SK-N-SH (cell line): ENCODE measurements around the gene IGSF9B. TPM values are rescaled to one million over a fixed set of nuclear protein-coding genes. Genes with fewer than 3 reads are reported as not detected.

Experiments
- CTCF ChIA-PET: fragments of 300-600, 350-600 bp; formaldehyde crosslinking; extraction: SDS; loops from one replicate; lab custom pipeline; 2021; lab: Yijun Ruan, JAX
- POLR2A ChIA-PET: fragments of 350-600 bp; sonication (Branson Sonifier 250); formaldehyde crosslinking; extraction: SDS; loops from one replicate; lab custom pipeline; 2020; ENCODE audit warnings: antibody characterized with exemption, inconsistent platforms; lab: Yijun Ruan, JAX
- DNase-seq: peaks from one replicate; pipeline ENCODE4 v3.0.0; 2012
- H2AFZ ChIP-seq: fragments of 200-600 bp; sonication (generic); 2 replicates; pipeline ENCODE4 v1.8.1; 2016; ENCODE audit warnings: antibody characterized with exemption, mild to moderate bottlenecking, low read depth
- H3F3A ChIP-seq: fragments of 200-600 bp; sonication (generic); replicated peaks from 2 replicates; pipeline ENCODE3; 2016; ENCODE audit warnings: antibody characterized with exemption, mild to moderate bottlenecking; ENCODE audit not compliant: insufficient read depth
- H3K27ac ChIP-seq, 2 experiments: fragments of 200-500 bp in 1 of 2; fragments of 200-600 bp in 1 of 2; sonication (Bioruptor generic) in 1 of 2; sonication (generic), shearing (Covaris generic) in 1 of 2; 2 replicates each; pipeline versions ENCODE4 v1.5.1 to v1.6.1; 2014 to 2016; ENCODE audit warnings: low read depth in 2 of 2, inconsistent platforms in 1 of 2, low read length in 1 of 2, mild to moderate bottlenecking in 1 of 2, mixed read lengths in 1 of 2
- H3K27me3 ChIP-seq: fragments of 200-600 bp; sonication (generic), shearing (Covaris generic); 2 replicates; pipeline ENCODE4 v1.6.1; 2016; ENCODE audit warnings: mixed run types; ENCODE audit not compliant: insufficient read depth
- H3K36me3 ChIP-seq, 2 experiments: fragments of 200-500 bp in 1 of 2; fragments of 200-600 bp in 1 of 2; sonication (Bioruptor generic) in 1 of 2; sonication (generic) in 1 of 2; replicated peaks in 1 of 2; 2 replicates each; pipeline versions ENCODE3 to v1.5.1; 2014 to 2016; ENCODE audit warnings: low read length in 1 of 2, mild to moderate bottlenecking in 1 of 2; ENCODE audit not compliant: insufficient read depth in 2 of 2, control insufficient read depth in 1 of 2
- H3K4me1 ChIP-seq, 2 experiments: fragments of 200-500 bp in 1 of 2; fragments of 200-600 bp in 1 of 2; sonication (Bioruptor generic) in 1 of 2; sonication (generic), shearing (Covaris generic) in 1 of 2; 2 replicates each; pipeline versions ENCODE4 v1.5.1 to v1.6.1; 2014 to 2016; ENCODE audit warnings: low read depth in 1 of 2, low read length in 1 of 2, mixed run types in 1 of 2; ENCODE audit not compliant: insufficient read depth in 2 of 2, control insufficient read depth in 1 of 2
- H3K4me2 ChIP-seq: fragments of 200-600 bp; sonication (generic), shearing (Covaris generic); 2 replicates; pipeline ENCODE4 v1.6.1; 2017; ENCODE audit warnings: mixed run types
- H3K4me3 ChIP-seq, 2 experiments: fragments of 200-500 bp in 1 of 2; fragments of 200-600 bp in 1 of 2; sonication (Bioruptor generic) in 1 of 2; sonication (generic), shearing (Covaris generic) in 1 of 2; 2 replicates each; pipeline versions ENCODE4 v1.5.1 to v1.8.1; 2014 to 2016; ENCODE audit warnings: low read depth in 2 of 2, inconsistent platforms in 1 of 2, low read length in 1 of 2, mild to moderate bottlenecking in 1 of 2, mixed read lengths in 1 of 2, moderate library complexity in 1 of 2
- H3K79me2 ChIP-seq: fragments of 200-600 bp; sonication (generic); 2 replicates; pipeline ENCODE4 v1.8.1; 2017; ENCODE audit warnings: mild to moderate bottlenecking; ENCODE audit not compliant: insufficient read depth
- H3K9ac ChIP-seq: fragments of 200-600 bp; sonication (generic); 2 replicates; pipeline ENCODE4 v1.6.1; 2017; ENCODE audit warnings: mixed run types
- H3K9me2 ChIP-seq: fragments of 200-600 bp; sonication (generic); 2 replicates; pipeline ENCODE4 v1.6.1; 2017; ENCODE audit warnings: mixed run types
- H3K9me3 ChIP-seq: fragments of 200-600 bp; sonication (generic); 2 replicates; pipeline ENCODE4 v1.6.1; 2017; ENCODE audit warnings: mixed run types, mild to moderate bottlenecking, moderate library complexity
- H4K20me1 ChIP-seq: fragments of 200-600 bp; sonication (generic); 2 replicates; pipeline ENCODE4 v1.6.1; 2017; ENCODE audit warnings: mild to moderate bottlenecking, mixed run types; ENCODE audit not compliant: insufficient read depth
- ELF1 ChIP-seq: IDR thresholded peaks from 2 replicates; pipeline ENCODE4 v1.4.0; 2012
- FOXJ3 ChIP-seq: sonication (generic); formaldehyde crosslinking; IDR thresholded peaks from 2 replicates; pipeline ENCODE4 v1.5.1; 2020; ENCODE audit warnings: mild to moderate bottlenecking, missing genetic modification reagents
- GABPA ChIP-seq: IDR thresholded peaks from 2 replicates; pipeline ENCODE4 v1.4.0; 2012; ENCODE audit warnings: low read depth, mild to moderate bottlenecking
- IRF3 ChIP-seq: fragments of 150-350 bp; IDR thresholded peaks from 2 replicates; pipeline ENCODE4 v1.6.1; 2016; ENCODE audit warnings: mild to moderate bottlenecking, low read depth, low read length
- MEF2A ChIP-seq: IDR thresholded peaks from 2 replicates; pipeline ENCODE4 v1.4.0; 2012; ENCODE audit warnings: low read depth, borderline replicate concordance
- RAD21 ChIP-seq: IDR thresholded peaks from 2 replicates; pipeline ENCODE4 v1.6.1; 2012; ENCODE audit warnings: mild to moderate bottlenecking, low read length
- RCOR1 ChIP-seq: fragments of 150-350 bp; IDR thresholded peaks from 2 replicates; pipeline ENCODE4 v1.6.1; 2017; ENCODE audit warnings: antibody characterized with exemption, low read length
- RXRA ChIP-seq: IDR thresholded peaks from 2 replicates; pipeline ENCODE4 v1.4.0; 2012; ENCODE audit warnings: low read depth, mild to moderate bottlenecking, borderline replicate concordance
- USF2 ChIP-seq: fragments of 150-350 bp; IDR thresholded peaks from 2 replicates; pipeline ENCODE4 v1.6.1; 2017; ENCODE audit warnings: antibody characterized with exemption, low read length, low read depth, borderline replicate concordance
- WGBS: methylation state at CpG from one replicate; pipeline ENCODE4 v1.1.6; 2017; ENCODE audit warnings: low lambda C conversion rate; 5-methylcytosine and 5-hydroxymethylcytosine counted together
- polyA plus RNA-seq, 3 experiments: library from polyadenylated mRNA; depleted of rRNA; stranded (reverse); fragments of >200 nt; gene quantifications; 2 replicates each; pipeline ENCODE4 v1.2.3, GENCODE V29; 2012
- TF ChIP-seq, protein P1 (sequence below): IDR thresholded peaks from 2 replicates; pipeline ENCODE4 v1.4.0; 2012; ENCODE audit warnings: low read depth, borderline replicate concordance
- TF ChIP-seq, protein P2 (sequence below): IDR thresholded peaks from 2 replicates; pipeline ENCODE4 v1.6.1; 2012; ENCODE audit warnings: mild to moderate bottlenecking, low read depth, low read length, moderate library complexity

The IGSF9B gene
- polyA plus RNA-seq, 1 of the 3 experiments (the other 2 are of a cell fraction): 0.41 TPM

DNA sequence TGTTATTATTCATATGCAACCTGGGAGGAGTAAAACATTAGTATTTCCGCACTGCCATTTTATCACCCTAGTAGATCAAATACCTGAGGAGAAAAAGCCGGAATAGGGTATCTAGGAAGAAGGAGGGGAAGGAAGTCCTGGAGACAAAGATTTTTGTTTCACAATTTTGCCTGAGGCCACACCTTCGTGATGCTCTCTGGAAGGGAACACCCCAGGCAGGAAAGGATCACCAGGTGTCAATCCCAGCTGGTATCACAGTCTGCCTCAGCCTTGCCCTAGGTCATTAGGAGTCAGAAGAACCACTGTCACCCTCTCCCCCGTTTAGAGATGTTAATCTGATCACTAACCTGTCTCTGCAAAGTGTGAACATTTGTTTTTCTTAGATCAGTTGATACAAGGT lies 35.4 kb upstream of the IGSF9B start:
- Histone ChIP-seq H4K20me1 (no peaks in the 10 kb centered on the region), H3K9ac (no peak overlapping the region), H3K9me2 (no peaks in the 10 kb centered on the region), H3K4me2 (no peak overlapping the region), H3K36me3 (no peaks in the 10 kb centered on the region), H3K27me3 (no peaks in the 10 kb centered on the region; the same call in 1 of the 2 replicates)
- CTCF ChIA-PET: interaction anchor here (1.2 kb wide), 1 partner anchor 53 kb away, joined by 5 read pairs; no protein-coding TSS in a partner anchor
- TF ChIP-seq, protein P1, sequence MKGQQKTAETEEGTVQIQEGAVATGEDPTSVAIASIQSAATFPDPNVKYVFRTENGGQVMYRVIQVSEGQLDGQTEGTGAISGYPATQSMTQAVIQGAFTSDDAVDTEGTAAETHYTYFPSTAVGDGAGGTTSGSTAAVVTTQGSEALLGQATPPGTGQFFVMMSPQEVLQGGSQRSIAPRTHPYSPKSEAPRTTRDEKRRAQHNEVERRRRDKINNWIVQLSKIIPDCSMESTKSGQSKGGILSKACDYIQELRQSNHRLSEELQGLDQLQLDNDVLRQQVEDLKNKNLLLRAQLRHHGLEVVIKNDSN: no peak
- no peak for TF ChIP-seq RCOR1
- TF ChIP-seq, protein P2, sequence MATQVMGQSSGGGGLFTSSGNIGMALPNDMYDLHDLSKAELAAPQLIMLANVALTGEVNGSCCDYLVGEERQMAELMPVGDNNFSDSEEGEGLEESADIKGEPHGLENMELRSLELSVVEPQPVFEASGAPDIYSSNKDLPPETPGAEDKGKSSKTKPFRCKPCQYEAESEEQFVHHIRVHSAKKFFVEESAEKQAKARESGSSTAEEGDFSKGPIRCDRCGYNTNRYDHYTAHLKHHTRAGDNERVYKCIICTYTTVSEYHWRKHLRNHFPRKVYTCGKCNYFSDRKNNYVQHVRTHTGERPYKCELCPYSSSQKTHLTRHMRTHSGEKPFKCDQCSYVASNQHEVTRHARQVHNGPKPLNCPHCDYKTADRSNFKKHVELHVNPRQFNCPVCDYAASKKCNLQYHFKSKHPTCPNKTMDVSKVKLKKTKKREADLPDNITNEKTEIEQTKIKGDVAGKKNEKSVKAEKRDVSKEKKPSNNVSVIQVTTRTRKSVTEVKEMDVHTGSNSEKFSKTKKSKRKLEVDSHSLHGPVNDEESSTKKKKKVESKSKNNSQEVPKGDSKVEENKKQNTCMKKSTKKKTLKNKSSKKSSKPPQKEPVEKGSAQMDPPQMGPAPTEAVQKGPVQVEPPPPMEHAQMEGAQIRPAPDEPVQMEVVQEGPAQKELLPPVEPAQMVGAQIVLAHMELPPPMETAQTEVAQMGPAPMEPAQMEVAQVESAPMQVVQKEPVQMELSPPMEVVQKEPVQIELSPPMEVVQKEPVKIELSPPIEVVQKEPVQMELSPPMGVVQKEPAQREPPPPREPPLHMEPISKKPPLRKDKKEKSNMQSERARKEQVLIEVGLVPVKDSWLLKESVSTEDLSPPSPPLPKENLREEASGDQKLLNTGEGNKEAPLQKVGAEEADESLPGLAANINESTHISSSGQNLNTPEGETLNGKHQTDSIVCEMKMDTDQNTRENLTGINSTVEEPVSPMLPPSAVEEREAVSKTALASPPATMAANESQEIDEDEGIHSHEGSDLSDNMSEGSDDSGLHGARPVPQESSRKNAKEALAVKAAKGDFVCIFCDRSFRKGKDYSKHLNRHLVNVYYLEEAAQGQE: no peak
- TF ChIP-seq USF2: no peak
- TF ChIP-seq RAD21: no peak
- no peak for TF ChIP-seq MEF2A
- TF ChIP-seq RXRA: no peak
- TF ChIP-seq IRF3: no peak
- no peak for TF ChIP-seq GABPA
- no peak for TF ChIP-seq FOXJ3 (CRISPR knock-in tag)
- no peak for TF ChIP-seq ELF1
- TF ChIP-seq, all 33 proteins: peak for 0
- no peak overlapping the region for H3K4me3 ChIP-seq
- H3K4me1 ChIP-seq: peaks cover 0 to 22% of the 10 kb centered on the region in 2 experiments; a peak in 2 of 4 replicates
- DNase-seq: no peak
- no peak overlapping the region for H3K27ac ChIP-seq
- H3K79me2 ChIP-seq: no peaks in the 10 kb centered on the region
- WGBS: 39% methylated on average over 4 of the region's 4 CpGs
- H2AFZ ChIP-seq: no peak overlapping the region
- no peaks in the 10 kb centered on the region for H3K9me3 ChIP-seq
- POLR2A ChIA-PET: no interaction called here
- no peaks in the 10 kb centered on the region for H3F3A ChIP-seq
